Memory B cell (primary cell): Measurements from ENCODE around the gene GAS7.

Experiments
- ATAC-seq: fragments of 150-1000 bp; cut with Tn5 transposase; 2 replicates; pipeline ENCODE4 v1.10.0; 2021; ENCODE audit warnings: low read depth, mild to moderate bottlenecking, moderate library complexity
- DNase-seq, 2 donors: peaks; one replicate each; pipeline ENCODE4 v3.0.0; 2022; ENCODE audit warnings: low spot score in 2 of 2
- H3K27ac Mint-ChIP-seq: one replicate; pipeline ENCODE4 v1.8.0; 2022; ENCODE audit warnings: mild to moderate bottlenecking, moderate library complexity, mixed read lengths
- H3K27me3 Mint-ChIP-seq: one replicate; pipeline ENCODE4 v1.8.0; 2022; ENCODE audit warnings: mixed read lengths
- H3K36me3 Mint-ChIP-seq: one replicate; pipeline ENCODE4 v1.8.0; 2022; ENCODE audit warnings: mild to moderate bottlenecking, mixed read lengths
- H3K4me1 Mint-ChIP-seq: one replicate; pipeline ENCODE4 v1.8.0; 2022; ENCODE audit warnings: mixed read lengths
- H3K4me3 Mint-ChIP-seq: one replicate; pipeline ENCODE4 v1.8.0; 2022; ENCODE audit warnings: mild to moderate bottlenecking, moderate library complexity, mixed read lengths
- H3K9me3 Mint-ChIP-seq: one replicate; pipeline ENCODE4 v1.8.0; 2022; ENCODE audit warnings: mixed read lengths

The GAS7 gene

DNA sequence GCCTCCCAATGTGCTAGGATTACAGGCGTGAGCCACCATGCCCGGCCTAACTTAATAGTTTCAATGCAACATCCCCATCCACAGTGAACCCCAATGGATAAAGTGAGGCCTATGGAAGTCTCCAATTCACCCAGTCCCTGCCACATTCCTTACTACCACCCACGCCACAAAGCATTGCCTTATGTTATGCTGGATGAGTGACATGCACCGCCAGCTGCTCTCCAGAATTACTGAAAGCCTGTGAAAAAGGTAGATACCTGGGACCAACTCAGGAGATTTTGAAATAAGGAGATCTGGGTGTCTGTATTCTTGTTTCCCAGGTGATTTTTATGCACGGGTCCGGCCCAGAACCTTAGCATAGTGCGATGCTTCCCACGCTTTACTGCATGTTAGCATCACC, 16.9 kb upstream of the GAS7 start:
- H3K4me1 Mint-ChIP-seq: no peaks in the 10 kb centered on the region
- H3K9me3 Mint-ChIP-seq: peaks cover 5% of the 10 kb centered on the region
- H3K27ac Mint-ChIP-seq: no peak overlapping the region
- no peak overlapping the region for H3K4me3 Mint-ChIP-seq
- DNase-seq: no peak
- no peak for ATAC-seq
- H3K27me3 Mint-ChIP-seq: no peaks in the 10 kb centered on the region
- peaks cover 3% of the 10 kb centered on the region for H3K36me3 Mint-ChIP-seq

GRCh38 chr17:10211666-10212065, 13.3 kb upstream of the GAS7 start:
- Mint-ChIP-seq H3K27ac (no peak overlapping the region), H3K36me3 (no peaks in the 10 kb centered on the region), H3K9me3 (no peaks in the 10 kb centered on the region), H3K27me3 (no peaks in the 10 kb centered on the region), H3K4me1 (no peaks in the 10 kb centered on the region), H3K4me3 (no peak overlapping the region)
- ATAC-seq: no peak
- DNase-seq: no peak

DNA sequence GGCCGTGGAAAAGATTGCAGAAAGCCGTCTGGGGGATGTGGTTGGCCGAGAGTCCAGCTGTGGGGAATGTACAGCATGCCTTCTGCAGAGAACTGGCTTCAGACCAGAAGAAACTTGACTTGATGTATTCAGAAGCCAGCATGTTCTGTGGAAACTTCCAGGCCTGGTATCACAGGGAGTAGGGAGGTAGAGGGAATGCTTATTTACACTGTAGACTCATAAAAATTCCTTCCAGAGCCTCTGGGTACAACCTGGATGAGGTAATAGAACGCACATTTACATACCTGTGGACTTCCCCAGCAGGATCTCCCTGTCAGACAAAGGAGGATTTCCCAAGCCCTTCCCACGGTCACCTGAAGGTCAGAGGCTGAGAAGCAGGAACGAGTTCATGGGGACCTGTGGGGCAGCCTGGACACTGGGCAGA, 11.8 kb upstream of the GAS7 start:
- Mint-ChIP-seq H3K36me3 (no peaks in the 10 kb centered on the region), H3K4me3 (no peak overlapping the region)
- DNase-seq: no peak

DNA sequence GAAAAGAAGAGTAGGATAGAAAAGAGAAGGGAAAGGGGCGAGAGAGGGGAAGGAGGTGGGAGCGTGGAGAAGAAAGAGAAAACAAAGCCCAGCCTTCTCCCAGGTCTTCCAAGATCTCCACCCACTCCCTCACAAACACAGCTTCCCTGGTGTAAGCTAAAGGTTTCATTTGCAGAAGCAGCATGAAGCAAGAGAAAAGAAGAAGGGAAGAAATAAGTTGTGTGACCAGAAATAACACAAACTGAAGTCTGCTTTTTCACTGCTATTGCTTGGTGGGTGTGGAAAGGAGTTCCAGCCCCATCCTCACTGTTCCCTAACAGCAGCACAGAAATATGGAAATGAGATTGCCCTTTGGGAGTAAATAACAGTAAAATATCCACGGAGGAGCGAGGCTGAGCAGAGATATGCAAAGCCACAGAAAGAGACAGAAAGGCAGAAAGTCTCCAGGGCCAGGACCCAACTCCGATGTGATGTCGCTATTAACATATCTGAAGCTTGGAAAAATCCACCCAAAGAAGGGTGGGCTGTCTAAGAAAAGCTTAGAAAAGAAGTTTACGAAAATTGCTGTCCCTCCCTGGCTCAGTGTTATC, 10.3 kb upstream of the GAS7 start:
- no peak for ATAC-seq
- Mint-ChIP-seq H3K9me3 (peaks cover 5% of the 10 kb centered on the region), H3K4me1 (no peaks in the 10 kb centered on the region), H3K27me3 (no peaks in the 10 kb centered on the region), H3K4me3 (no peak overlapping the region), H3K27ac (no peak overlapping the region), H3K36me3 (no peaks in the 10 kb centered on the region)
- DNase-seq: no peak

More for the DNA sequence above, 11.8 kb upstream of the GAS7 start:
- no peak overlapping the region for H3K27ac Mint-ChIP-seq
- peaks cover 5% of the 10 kb centered on the region for H3K9me3 Mint-ChIP-seq
- ATAC-seq: no peak
- no peaks in the 10 kb centered on the region for H3K4me1 Mint-ChIP-seq
- H3K27me3 Mint-ChIP-seq: no peaks in the 10 kb centered on the region

GRCh38 chr17:10207153-10207552, 8.7 kb upstream of the GAS7 start:
- H3K4me1 Mint-ChIP-seq: no peaks in the 10 kb centered on the region
- no peak overlapping the region for H3K4me3 Mint-ChIP-seq
- H3K27ac Mint-ChIP-seq: no peak overlapping the region
- H3K27me3 Mint-ChIP-seq: no peaks in the 10 kb centered on the region
- H3K9me3 Mint-ChIP-seq: peaks cover 5% of the 10 kb centered on the region
- no peak for DNase-seq
- ATAC-seq: no peak
- no peaks in the 10 kb centered on the region for H3K36me3 Mint-ChIP-seq

DNA sequence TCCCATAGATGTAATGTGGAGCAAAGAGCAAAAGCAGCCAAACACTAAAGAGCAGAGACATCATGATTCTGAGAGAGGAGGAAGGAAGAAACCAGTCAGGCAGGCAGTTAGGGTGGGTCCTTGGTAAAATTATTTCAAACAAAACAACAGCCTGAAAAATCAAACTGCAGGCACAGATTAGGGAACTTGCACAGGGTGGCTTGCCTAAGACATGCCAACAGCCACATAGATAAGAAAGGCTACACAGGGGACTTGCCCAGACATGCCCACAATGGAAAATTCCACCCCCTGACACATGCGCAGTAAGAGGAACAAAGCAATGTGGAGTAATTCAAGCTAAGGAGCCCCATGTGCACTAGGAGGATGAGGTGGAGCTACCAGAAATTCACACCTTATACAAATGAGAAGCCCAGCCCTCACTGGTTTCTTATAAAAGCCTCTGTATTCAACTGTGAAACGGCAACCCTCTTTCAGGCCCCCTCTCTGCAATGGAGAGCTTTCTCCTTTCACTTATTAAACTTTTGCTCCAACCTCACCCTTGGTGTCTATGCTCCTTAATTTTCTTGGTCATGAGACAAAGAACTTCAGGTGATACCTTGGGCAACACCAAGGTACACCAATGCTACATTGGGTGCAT, 7.3 kb upstream of the GAS7 start:
- H3K36me3 Mint-ChIP-seq: no peaks in the 10 kb centered on the region
- H3K27me3 Mint-ChIP-seq: peaks cover 2% of the 10 kb centered on the region
- ATAC-seq: no peak
- H3K4me1 Mint-ChIP-seq: no peaks in the 10 kb centered on the region
- peaks cover 5% of the 10 kb centered on the region for H3K9me3 Mint-ChIP-seq
- no peak overlapping the region for H3K27ac Mint-ChIP-seq
- no peak overlapping the region for H3K4me3 Mint-ChIP-seq
- no peak for DNase-seq

DNA sequence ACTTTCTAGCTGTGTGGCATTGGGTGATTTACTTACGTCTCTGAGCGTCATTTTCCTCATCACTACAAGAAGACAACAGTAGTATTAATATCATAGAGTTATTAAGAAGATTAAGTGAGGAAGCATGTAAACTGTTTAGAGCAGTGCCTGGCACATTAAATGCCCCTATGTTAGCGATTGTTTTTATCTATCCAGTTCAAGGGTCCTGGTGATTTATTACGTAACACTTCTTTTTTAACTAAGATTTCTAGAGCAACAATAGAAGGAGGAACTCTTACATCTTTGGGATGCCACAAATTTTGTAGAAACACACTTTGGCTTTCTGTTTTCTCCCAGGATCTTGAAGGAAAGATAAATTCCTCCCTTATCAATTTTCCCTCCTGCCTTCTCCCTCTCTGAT, 3.3 kb upstream of the GAS7 start:
- H3K27me3 Mint-ChIP-seq: peaks cover 12% of the 10 kb centered on the region
- no peak overlapping the region for H3K4me3 Mint-ChIP-seq
- no peaks in the 10 kb centered on the region for H3K36me3 Mint-ChIP-seq

DNA sequence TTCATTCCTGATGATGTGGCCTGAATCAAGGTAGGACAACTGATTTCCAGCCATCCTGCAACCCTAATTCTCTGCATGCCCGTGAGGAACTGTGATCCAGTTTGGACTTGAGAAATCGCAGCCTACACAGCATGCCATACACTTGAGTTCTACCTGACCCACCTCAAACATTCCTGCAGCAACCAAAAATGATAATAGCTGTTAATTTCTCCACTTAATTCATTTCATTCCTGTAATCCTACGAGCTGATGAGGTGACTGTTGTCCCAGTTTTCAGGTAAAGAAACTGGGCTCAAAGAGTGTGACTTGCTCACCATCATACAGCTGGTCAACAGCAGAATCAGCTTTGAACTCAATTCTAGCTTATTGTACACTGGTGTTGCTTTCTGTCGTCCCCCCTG, 2.2 kb upstream of the GAS7 start:
- ATAC-seq (no peak), DNase-seq (no peak)
- H3K27me3 Mint-ChIP-seq: peaks cover 12% of the 10 kb centered on the region
- H3K27ac Mint-ChIP-seq: no peak overlapping the region
- H3K4me3 Mint-ChIP-seq: no peak overlapping the region
- no peaks in the 10 kb centered on the region for H3K36me3 Mint-ChIP-seq
- H3K4me1 Mint-ChIP-seq: no peaks in the 10 kb centered on the region
- peaks cover 2% of the 10 kb centered on the region for H3K9me3 Mint-ChIP-seq

More for the DNA sequence above, 3.3 kb upstream of the GAS7 start:
- DNase-seq: no peak
- Mint-ChIP-seq H3K27ac (no peak overlapping the region), H3K4me1 (no peaks in the 10 kb centered on the region), H3K9me3 (peaks cover 5% of the 10 kb centered on the region)
- ATAC-seq: no peak

DNA sequence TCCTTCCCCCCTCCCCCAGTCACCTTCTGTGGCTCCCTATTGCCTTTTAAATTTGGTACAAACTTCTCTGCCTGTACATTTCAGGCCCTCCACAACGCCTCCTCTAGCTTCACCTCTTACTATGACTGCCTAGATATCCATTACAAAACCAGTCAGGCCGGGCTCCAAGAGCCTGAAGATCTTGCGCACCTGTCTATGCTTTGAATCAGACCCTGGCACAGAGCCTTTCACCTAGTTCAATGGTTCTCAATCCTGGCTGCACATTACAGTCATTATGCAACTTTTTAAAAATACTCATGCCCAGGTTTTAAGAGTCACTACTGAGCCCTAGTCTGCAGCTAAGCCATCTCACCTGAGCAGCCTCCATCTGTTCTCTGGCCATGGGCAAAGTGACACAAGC, 1.6 kb upstream of the GAS7 start:
- Mint-ChIP-seq H3K4me3 (no peak overlapping the region), H3K27ac (no peak overlapping the region), H3K27me3 (peaks cover 12% of the 10 kb centered on the region), H3K36me3 (no peaks in the 10 kb centered on the region), H3K4me1 (no peaks in the 10 kb centered on the region), H3K9me3 (no peaks in the 10 kb centered on the region)
- DNase-seq (no peak), ATAC-seq (no peak)

DNA sequence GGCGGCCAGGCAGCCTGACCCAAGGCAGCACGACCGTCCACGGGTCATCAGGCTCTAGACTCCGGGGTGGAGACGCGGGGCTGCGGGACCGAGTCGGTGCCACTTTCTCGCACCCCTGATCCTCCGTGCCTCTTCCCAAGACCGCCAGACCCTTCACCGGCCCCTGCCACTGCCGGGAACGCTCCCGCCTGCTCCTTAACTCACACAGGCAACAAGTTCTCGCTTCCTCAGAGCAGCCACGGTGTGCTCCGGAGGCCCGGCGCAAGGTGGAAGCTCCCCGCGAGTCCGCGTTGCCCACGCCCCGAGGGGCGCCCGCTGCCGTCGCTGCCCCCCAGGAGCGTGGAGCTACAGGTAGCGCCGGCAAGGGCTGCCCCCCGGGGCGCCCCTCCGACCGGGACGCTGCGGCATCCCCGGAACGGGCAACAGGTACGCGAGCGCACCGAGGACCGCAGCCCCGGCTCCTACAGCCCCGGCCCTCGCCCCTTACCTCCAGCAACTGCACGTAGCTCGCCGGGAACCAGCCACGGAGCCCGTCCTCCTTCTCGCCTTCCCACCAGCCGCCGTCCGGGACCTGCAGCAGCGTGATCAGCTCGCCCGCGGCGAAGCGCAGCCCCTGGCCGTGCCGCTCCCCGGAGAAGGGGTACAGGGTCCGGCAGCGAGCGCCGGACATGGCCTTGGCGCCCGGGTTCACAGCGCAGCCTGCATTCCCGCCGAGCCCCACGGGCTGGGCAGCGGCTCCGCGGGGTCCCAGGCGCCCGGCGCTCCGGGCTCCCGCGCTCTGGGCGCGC, 491 bp downstream of the GAS7 start:
- DNase-seq (peak in 1 of 2 donors; percentile 13), ATAC-seq (no peak)
- Mint-ChIP-seq H3K9me3 (peaks cover 6% of the 10 kb centered on the region), H3K4me1 (no peaks in the 10 kb centered on the region), H3K27me3 (peaks cover 12% of the 10 kb centered on the region), H3K36me3 (no peaks in the 10 kb centered on the region), H3K27ac (no peak overlapping the region), H3K4me3 (no peak overlapping the region)

DNA sequence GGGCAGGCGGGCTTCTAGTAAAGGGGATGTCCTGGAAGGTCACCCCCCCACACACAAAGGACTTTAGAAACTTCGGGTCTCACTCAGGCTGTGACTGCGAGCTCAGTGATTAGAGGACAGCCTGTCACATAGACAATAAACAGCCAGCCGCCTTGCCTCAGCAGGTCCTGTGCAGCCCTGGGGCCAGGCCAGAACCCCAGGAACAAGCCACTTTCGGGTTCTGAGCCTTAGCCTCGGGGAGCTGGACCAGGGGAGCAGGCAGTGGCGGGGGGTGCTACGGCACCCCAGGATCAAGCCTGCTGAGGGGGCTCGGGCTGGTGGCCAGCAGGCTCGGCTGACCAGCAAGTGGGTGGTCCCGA, 1.1 kb downstream of the GAS7 start:
- no peaks in the 10 kb centered on the region for H3K4me1 Mint-ChIP-seq
- H3K4me3 Mint-ChIP-seq: no peak overlapping the region
- no peaks in the 10 kb centered on the region for H3K36me3 Mint-ChIP-seq
- DNase-seq (no peak), ATAC-seq (no peak)
- peaks cover 6% of the 10 kb centered on the region for H3K9me3 Mint-ChIP-seq
- H3K27ac Mint-ChIP-seq: no peak overlapping the region
- H3K27me3 Mint-ChIP-seq: peaks cover 12% of the 10 kb centered on the region

DNA sequence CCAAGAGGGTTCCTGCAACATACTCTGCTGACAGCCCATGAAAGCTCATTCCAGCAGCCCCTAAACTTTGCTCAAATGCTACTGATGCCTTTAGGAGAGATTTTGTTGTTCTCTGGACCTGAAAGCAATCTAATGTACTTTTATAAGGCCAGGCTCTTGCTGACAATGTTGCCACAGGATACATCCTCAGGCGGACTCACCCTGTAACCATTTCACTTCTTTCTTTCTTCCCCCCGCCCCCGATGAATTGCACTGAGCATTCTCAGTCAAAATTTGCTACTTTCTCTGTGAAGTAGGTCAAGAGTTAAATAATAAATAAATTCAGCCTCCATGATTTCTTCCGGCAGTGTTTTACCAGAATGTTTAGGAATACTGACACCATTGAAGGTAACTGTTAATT, 1.5 kb downstream of the GAS7 start:
- no peak overlapping the region for H3K27ac Mint-ChIP-seq
- peaks cover 6% of the 10 kb centered on the region for H3K9me3 Mint-ChIP-seq
- ATAC-seq (no peak), DNase-seq (no peak)
- no peaks in the 10 kb centered on the region for H3K36me3 Mint-ChIP-seq
- no peaks in the 10 kb centered on the region for H3K4me1 Mint-ChIP-seq
- H3K4me3 Mint-ChIP-seq: no peak overlapping the region
- H3K27me3 Mint-ChIP-seq: peaks cover 12% of the 10 kb centered on the region

DNA sequence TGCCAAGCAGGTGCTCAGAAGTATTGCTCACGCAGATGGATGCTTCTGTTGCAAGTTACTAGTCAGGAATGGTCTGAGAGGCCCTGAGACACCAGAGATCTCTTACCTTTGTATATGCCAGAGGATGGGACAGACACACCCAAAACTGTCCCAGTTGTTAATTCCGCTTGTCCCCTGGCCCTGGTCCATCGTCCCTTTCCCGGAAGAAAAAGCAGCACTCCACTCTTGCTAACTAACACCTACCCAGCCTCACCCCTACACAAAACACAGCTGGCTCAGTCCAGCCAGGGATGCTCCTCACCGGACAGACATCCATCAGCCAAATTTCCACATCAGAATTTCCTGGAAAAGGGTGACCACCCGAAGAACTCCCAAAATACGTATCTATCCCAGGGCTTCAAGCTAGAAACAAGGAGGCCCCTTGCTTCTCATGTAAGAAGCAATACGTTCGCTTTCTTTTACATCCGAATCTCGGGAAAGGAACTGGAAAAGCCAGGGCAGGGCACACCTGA, 2.0 kb downstream of the GAS7 start:
- ATAC-seq (no peak), DNase-seq (no peak)
- Mint-ChIP-seq H3K4me1 (no peaks in the 10 kb centered on the region), H3K36me3 (no peaks in the 10 kb centered on the region), H3K27me3 (peaks cover 12% of the 10 kb centered on the region), H3K4me3 (no peak overlapping the region), H3K9me3 (peaks cover 6% of the 10 kb centered on the region), H3K27ac (no peak overlapping the region)

- DNase-seq (no peak), ATAC-seq (no peak)
- Mint-ChIP-seq H3K27ac (no peak overlapping the region), H3K27me3 (peaks cover 9% of the 10 kb centered on the region), H3K4me3 (no peak overlapping the region), H3K4me1 (no peaks in the 10 kb centered on the region), H3K36me3 (no peaks in the 10 kb centered on the region), H3K9me3 (peaks cover 6% of the 10 kb centered on the region)
Observed at GRCh38 chr17:10195090-10195805, 3.2 kb downstream of the GAS7 start.
